Measurements from ENCODE around the gene PCDHGB7.
"Not testable (repeated sequence)": the region's sequence is repeated elsewhere in the genome, so short reads cannot be mapped to it uniquely, and the experiment has no call there.

DNA sequence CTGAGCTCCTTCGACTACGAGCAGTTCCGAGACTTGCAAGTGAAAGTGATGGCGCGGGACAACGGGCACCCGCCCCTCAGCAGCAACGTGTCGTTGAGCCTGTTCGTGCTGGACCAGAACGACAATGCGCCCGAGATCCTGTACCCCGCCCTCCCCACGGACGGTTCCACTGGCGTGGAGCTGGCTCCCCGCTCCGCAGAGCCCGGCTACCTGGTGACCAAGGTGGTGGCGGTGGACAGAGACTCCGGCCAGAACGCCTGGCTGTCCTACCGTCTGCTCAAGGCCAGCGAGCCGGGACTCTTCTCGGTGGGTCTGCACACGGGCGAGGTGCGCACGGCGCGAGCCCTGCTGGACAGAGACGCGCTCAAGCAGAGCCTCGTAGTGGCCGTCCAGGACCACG is 14.8 kb downstream of the PCDHGB7 start:
- TF ChIP-seq, protein P1, sequence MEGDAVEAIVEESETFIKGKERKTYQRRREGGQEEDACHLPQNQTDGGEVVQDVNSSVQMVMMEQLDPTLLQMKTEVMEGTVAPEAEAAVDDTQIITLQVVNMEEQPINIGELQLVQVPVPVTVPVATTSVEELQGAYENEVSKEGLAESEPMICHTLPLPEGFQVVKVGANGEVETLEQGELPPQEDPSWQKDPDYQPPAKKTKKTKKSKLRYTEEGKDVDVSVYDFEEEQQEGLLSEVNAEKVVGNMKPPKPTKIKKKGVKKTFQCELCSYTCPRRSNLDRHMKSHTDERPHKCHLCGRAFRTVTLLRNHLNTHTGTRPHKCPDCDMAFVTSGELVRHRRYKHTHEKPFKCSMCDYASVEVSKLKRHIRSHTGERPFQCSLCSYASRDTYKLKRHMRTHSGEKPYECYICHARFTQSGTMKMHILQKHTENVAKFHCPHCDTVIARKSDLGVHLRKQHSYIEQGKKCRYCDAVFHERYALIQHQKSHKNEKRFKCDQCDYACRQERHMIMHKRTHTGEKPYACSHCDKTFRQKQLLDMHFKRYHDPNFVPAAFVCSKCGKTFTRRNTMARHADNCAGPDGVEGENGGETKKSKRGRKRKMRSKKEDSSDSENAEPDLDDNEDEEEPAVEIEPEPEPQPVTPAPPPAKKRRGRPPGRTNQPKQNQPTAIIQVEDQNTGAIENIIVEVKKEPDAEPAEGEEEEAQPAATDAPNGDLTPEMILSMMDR (conservative IDR thresholded peaks at IDR 0.05 in 1 of 2, IDR thresholded peaks at IDR 0.05 in 1 of 2; ENCODE audit: low read depth in 1 of 2, low read length in 2 of 2), result not testable (repeated sequence)
- not testable (repeated sequence) for TF ChIP-seq EZH2 (IDR thresholded peaks at IDR 0.05; ENCODE audit: low read length, missing control alignments)
